Measurements from ENCODE around the gene PTDSS2. TPM values are rescaled to one million over a fixed set of nuclear protein-coding genes. Genes with fewer than 3 reads are reported as not detected.

The PTDSS2 gene
- total and polyA plus RNA-seq, 2 of the 13 experiments (the other 11 are each of a cell fraction or from before 2014, with no cell fraction given) = 21.7 to 26.4 TPM

- TF ChIP-seq ZBTB10 (CRISPR knock-in tag; IDR thresholded peaks at IDR 0.05; ENCODE audit: borderline replicate concordance) (no peak), ZNF260 (CRISPR knock-in tag; IDR thresholded peaks at IDR 0.05; ENCODE audit: borderline replicate concordance, low read depth) (no peak), SP4 (CRISPR knock-in tag; IDR thresholded peaks at IDR 0.05) (peak; percentile 51; the same call in 1 of the 2 replicates), HNRNPL (IDR thresholded peaks at IDR 0.05; ENCODE audit: low read depth, low read length) (peak; percentile 61; the same call in 1 of the 2 replicates), RNF2 (conservative IDR thresholded peaks at IDR 0.05; ENCODE audit: low read depth) (no peak), ZNF644 (CRISPR knock-in tag; IDR thresholded peaks at IDR 0.05; ENCODE audit: low read depth) (no peak), EHMT2 (IDR thresholded peaks at IDR 0.05; ENCODE audit: borderline replicate concordance, low read depth, low read length) (no peak), SUZ12 (IDR thresholded peaks at IDR 0.05; ENCODE audit: low read depth, low read length) (no peak), NFRKB (IDR thresholded peaks at IDR 0.05) (no peak), HMGXB4 (CRISPR knock-in tag; IDR thresholded peaks at IDR 0.05; ENCODE audit: borderline replicate concordance in 1 of 2, low read depth in 1 of 2) (peak; percentile 44 to 62; a peak in 1 of 4 replicates), TOE1 (CRISPR knock-in tag; IDR thresholded peaks at IDR 0.05) (no peak), CHD4 (IDR thresholded peaks at IDR 0.05; ENCODE audit: borderline replicate concordance, low read length) (no peak), ZNF296 (CRISPR knock-in tag; conservative IDR thresholded peaks at IDR 0.05) (peak; percentile 99), SP1 (IDR thresholded peaks at IDR 0.05) (no peak), SP1 (CRISPR knock-in tag; IDR thresholded peaks at IDR 0.05) (0 out of 2 replicates have a peak, but pooled peaks have one; percentile 18), THYN1 (CRISPR knock-in tag; IDR thresholded peaks at IDR 0.05; ENCODE audit: borderline replicate concordance, low read depth) (no peak), ZFP91 (CRISPR knock-in tag; IDR thresholded peaks at IDR 0.05; ENCODE audit: borderline replicate concordance) (peak; percentile 61), NRL (CRISPR knock-in tag; IDR thresholded peaks at IDR 0.05; ENCODE audit: borderline replicate concordance) (peak; percentile 65), ZNF704 (CRISPR knock-in tag; IDR thresholded peaks at IDR 0.05; ENCODE audit: borderline replicate concordance) (0 out of 2 replicates have a peak, but pooled peaks have one; percentile 48), ZNF136 (CRISPR knock-in tag; IDR thresholded peaks at IDR 0.05; ENCODE audit: low read depth) (no peak), ZMAT5 (CRISPR knock-in tag; IDR thresholded peaks at IDR 0.05; ENCODE audit: borderline replicate concordance, low read depth) (no peak)
These were observed 40.2 kb upstream of the PTDSS2 start (continued) for GRCh38 chr11:409600-410483.
